Measurements from ENCODE around the gene PER1.
"Not testable (repeated sequence)": the region's sequence is repeated elsewhere in the genome, so short reads cannot be mapped to it uniquely, and the experiment has no call there.

Gene PER1

GRCh38 chr17:8121681-8122421 is 30.4 kb downstream of the PER1 start:
- DNase-seq (ENCODE audit: low spot score), result peak; percentile 55

DNA sequence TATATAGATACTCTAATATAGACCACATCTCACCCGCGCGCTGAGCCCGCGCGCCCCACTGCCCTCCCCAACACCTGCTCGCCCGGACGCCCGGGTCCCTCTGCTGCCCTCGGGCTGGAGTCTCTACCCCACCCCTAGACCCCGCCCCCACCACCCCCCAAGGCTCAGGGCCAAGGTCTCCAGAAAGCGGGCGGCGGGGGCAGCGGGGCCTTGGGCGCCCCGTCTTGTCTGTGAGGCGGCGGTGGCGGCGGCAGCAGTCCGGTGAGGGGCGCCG is 30.9 kb downstream of the PER1 start:
- DNase-seq (ENCODE audit: low spot score), result no peak

GRCh38 chr17:8120520-8121406 is 31.4 kb downstream of the PER1 start:
- peak; percentile 88 for DNase-seq (ENCODE audit: low spot score)

DNA sequence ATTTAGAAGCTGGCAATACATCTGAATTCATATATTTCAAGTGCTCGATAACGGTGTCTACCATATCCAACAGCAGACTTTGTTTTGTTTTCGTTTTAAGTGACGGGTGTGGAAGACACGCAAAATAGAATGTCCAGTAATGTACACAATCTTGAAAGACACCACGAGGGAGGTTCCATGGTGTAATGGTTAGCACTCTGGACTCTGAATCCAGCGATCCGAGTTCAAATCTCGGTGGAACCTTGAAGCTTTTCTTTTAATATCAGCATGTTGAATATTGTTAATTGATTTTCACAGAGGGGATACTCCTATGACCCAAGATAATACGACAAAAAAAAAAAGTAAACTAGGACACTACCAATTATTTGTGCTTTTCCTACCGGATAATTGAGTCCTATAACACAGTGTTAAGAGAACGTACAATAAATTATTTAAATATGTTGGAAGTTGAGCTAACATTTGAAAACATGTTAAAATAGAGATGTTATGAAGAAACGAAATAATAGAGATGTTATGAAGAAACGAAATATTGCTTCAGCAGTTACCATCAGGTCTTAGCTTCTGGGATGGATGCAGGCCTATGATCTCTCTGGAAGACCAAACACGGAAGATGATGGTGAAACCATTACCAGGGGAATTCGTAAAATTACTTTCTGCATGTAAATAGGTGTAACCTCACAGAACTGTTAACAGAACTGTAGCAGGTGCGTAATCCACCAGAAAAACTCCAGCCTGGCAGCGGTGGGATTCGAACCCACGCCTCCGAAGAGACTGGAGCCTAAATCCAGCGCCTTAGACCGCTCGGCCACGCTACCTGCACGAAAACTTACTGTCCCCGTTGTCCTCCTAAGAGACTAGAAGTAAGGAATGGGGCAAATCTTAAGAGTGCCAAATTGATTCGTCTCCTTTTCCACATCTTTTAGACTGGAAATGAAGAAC is 32.4 kb downstream of the PER1 start:
- DNase-seq (ENCODE audit: low spot score), result peak; percentile 93

DNA sequence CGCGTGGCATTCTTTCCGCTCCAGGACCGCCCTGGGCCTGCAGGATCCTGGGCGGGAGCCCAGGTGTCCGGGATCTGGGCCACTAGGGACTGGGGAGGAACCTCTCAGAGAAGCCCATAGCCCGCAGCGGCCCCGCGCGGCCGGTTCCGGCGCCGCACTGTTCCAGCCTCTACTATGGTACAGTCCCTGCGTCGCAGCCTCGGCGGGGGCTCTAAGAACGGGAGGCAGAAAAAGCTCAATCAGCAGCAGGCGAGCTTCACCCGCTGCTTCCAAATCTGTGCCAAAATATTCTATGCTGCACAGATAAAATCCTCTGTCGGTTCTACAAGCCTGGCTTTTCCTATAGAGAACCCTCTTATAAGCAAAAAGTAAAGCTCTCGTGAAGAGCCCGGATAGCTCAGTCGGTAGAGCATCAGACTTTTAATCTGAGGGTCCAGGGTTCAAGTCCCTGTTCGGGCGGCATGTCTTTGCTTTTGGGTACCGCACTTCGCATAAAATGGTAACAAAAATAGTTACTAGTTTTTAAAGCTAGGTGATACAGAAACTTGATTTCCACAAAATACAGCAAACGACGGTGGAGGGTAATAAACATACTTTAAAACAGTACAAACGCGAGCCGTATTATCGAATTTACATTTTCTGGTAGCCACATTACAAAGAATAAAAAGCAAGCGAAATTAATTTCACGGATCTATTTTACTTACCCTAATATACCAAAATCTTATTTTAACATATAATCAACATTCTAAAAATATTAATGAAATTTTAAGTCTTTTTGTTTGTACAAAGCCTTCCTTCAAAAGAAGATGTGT is 33.2 kb downstream of the PER1 start:
- DNase-seq (ENCODE audit: low spot score), result peak; percentile 87

DNA sequence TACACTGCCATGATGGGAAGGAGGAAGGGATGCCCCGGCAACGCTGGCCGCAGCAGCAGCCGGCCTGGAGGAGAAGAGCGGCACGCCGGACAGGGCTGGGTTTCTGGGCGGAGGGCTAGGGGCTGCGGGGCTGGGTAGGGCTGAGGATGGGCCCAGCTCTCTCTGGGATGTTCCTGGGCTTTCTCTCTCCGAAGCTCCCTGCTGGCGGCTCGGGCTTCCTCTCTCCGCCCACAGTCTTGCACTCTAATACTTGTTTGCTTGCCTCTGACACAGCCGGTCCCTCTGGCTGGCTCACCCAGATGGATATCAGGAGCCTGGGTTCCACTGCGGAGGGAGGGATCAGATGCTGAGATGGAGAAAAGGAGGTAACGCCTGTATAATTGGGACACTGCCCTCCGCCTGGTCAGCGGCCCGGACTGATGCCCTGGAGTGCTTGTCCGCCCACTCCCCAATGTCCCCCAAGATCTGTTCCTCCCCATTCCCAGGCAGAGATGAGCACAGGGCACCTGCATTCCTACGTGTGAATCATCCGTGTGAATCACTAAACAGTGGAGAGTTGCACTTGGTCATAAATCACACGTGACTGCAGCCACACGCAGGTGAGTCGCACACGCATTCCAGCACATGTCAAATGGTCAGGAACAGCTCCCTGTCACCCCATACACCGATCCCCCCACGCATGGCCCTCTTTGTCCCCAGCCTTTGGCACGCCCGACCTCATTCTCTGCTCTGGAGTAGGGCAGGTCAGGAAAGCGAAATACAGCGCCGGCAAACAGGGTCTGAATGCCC is 34.0 kb downstream of the PER1 start, which contains the start of gene ALOXE3:
ALOXE3 (minus strand) TSS at position 535 of the 789 bp plus-strand sequence; CDS start at position 11, 524 bp downstream.
- DNase-seq (ENCODE audit: low spot score), result no peak

GRCh38 chr17:8117367-8117979 is 34.7 kb downstream of the PER1 start:
- no peak for DNase-seq (ENCODE audit: low spot score)

- DNase-seq (ENCODE audit: low spot score), result no peak
Observed at GRCh38 chr17:8116776-8117175, 35.4 kb downstream of the PER1 start.

GRCh38 chr17:8110907-8111306 is 41.3 kb downstream of the PER1 start:
- no peak for DNase-seq (ENCODE audit: low spot score)

DNA sequence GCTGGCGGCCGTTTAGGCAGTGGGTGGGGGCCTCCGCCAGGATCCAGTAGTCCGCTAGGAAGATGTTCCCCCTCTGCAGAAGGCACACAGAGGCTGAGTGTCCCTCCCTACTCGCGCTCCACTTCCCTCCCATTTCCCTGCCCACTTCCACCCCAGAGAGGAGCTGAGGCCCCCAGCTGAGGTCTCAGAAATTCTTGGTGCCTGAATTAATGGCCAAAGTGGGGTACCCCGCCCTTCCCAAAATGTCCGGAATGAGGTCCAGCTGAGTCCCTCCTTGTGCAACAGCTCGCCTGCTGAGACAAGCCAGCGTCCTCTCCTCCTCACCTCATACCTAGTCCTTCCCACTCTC is 41.8 kb downstream of the PER1 start:
- no peak for DNase-seq (ENCODE audit: low spot score)

- DNase-seq (ENCODE audit: low spot score), result peak; percentile 73
Observed at GRCh38 chr17:8109661-8110455, 42.3 kb downstream of the PER1 start.

DNA sequence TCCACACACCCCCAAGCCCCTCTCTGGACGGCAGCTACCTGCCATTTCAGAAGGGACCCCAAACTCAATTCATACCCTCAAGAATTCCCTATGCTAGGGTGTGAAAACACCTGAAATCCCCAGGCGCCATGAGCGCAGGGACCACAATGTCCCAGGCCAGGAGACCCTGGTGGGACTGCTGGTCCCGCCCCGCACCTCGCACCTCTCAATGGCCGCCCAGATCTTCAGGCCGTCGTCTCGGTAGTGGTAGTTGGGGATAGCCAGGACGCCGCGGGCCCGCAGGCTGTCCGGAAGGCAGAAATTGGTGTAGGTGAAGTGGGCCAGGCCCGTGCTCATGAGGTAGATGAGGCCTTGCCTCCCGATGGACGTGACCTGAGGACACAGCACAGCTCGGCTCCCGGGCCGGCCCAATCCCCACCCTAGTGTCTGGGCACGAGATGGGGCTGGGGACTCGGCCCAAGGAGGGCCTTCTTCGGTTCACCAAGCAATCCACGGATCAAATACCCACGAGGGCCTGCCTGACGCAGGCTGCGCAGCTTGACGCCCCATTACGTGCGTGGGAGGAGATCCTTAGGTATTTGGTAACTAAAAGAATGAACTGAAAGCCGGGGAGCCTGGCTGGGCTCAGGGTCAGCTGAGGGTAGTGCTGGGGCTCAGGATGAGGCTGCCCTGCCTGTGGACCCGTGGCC is 43.1 kb downstream of the PER1 start:
- no peak for DNase-seq (ENCODE audit: low spot score)

- not testable (repeated sequence) for DNase-seq (ENCODE audit: low spot score)
Observed at GRCh38 chr17:8106980-8107379, 45.2 kb downstream of the PER1 start.

- no peak for DNase-seq (ENCODE audit: low spot score)
Observed at GRCh38 chr17:8105957-8106398, 46.2 kb downstream of the PER1 start.

DNA sequence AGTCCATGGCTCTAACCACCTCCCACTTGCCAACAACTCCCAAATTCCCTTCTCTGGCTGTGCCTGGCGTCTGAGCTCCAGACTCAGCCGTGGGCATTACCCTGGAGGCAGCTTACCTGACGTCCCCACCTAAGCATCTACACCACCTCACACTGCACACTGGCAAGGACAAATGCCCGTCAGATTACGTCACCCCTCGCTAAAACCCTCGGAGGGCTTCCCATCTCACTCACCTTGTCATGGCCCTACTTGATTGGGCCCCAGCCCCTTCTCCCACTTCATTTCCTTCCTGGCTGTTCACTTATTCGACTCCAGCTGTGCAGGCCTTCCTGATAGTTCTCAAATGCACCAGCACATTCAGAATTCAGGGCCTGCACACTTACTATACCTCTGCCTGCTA is 47.3 kb downstream of the PER1 start:
- no peak for DNase-seq (ENCODE audit: low spot score)

DNA sequence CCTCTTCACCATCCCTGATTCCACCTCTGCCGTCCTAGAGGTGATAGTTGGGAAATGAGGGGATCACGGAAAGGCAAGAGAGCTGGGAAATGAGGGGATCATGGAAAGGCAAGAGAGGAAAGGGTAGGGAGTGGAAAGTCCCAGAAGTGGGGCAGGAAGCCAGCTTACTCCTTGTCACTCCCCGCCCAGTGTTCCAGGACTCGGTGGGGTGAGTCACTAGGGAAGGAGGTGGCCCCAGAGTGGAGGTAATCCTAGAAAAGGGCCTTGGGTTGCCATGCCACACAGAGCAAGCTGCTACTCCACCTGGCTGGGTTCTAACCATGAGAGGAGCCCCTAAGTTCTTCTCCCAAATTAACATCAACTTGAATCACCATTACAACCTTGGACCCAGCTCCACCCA is 48.7 kb downstream of the PER1 start:
- no peak for DNase-seq (ENCODE audit: low spot score)

GRCh38 chr17:8101721-8102120 is 50.5 kb downstream of the PER1 start:
- DNase-seq (ENCODE audit: low spot score), result no peak

DNA sequence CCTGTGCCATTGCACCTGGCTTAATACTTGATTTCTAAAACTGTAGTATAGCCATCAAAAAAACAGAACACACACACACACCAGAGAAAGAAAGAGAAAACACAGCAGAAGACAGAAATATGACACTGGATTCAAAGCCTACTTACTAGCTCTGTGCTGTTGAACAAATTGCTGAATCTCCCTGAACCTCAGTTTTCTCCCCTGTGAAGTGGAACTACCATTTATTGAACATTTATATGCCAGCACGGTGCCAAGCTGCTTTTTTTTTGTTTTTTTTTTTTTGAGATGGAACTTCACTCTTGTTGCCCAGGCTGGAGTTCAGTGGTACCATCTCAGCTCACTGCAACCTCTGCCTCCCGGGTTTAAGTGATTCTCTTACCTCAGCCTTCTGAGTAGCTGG is 51.4 kb downstream of the PER1 start:
- DNase-seq (ENCODE audit: low spot score), result no peak

- DNase-seq (ENCODE audit: low spot score), result no peak
Observed at GRCh38 chr17:8100111-8100510, 52.1 kb downstream of the PER1 start.

Measured in activated CD4-positive, alpha-beta T cell treated with anti-CD3 and anti-CD28 coated beads, Interleukin-2, Interleukin-4, amounts not matched to agents 100 ng/mL and 50 ng/mL, durations not matched to agents 16 hours and 8 hours (primary cell).